H1 (cell line): Measurements from ENCODE around the gene SLC22A25. TPM values are rescaled to one million over a fixed set of nuclear protein-coding genes. Genes with fewer than 3 reads are reported as not detected.

ENCODE experiments used
- CTCF ChIA-PET: fragments of 300-600 bp; sonication (Branson Sonifier 250); formaldehyde crosslinking; loops from one replicate; lab custom pipeline; 2021; ENCODE audit not compliant: partially characterized antibody; lab: Charles Lee
- POLR2A ChIA-PET: fragments of 300-600 bp; sonication (Branson Sonifier 250); formaldehyde crosslinking; loops from one replicate; lab custom pipeline; 2021; ENCODE audit warnings: inconsistent platforms; ENCODE audit not compliant: partially characterized antibody; lab: Charles Lee
- DNase-seq, 2 experiments: peaks; one replicate each; pipeline versions ENCODE4 v3.0.0 to v3.0.0-alpha.2; 2010 to 2022; ENCODE audit warnings: low spot score in 2 of 2, low read depth in 1 of 2, mixed read lengths in 1 of 2
- FAIRE-seq: peaks from 2 replicates; lab custom pipeline; 2011; peaks lifted over from hg19 to GRCh38; lab: Jason Lieb, UNC
- H2AFZ ChIP-seq: 2 replicates; pipeline ENCODE4 v1.8.1; 2012; ENCODE audit warnings: low read length, inconsistent platforms
- H2AK5ac ChIP-seq: 2 replicates; pipeline ENCODE4 v1.6.1; 2013; ENCODE audit warnings: low read depth, low read length
- H2BK120ac ChIP-seq: replicated peaks from 2 replicates; pipeline ENCODE3; 2013; ENCODE audit warnings: low read depth, low read length, inconsistent platforms
- H2BK12ac ChIP-seq: 2 replicates; pipeline ENCODE4 v1.6.1; 2013; ENCODE audit warnings: low read depth, low read length
- H2BK15ac ChIP-seq: 2 replicates; pipeline ENCODE4 v1.6.1; 2013; ENCODE audit warnings: low read length
- H2BK20ac ChIP-seq: 2 replicates; pipeline ENCODE4 v1.6.1; 2013; ENCODE audit warnings: low read length
- H2BK5ac ChIP-seq: 2 replicates; pipeline ENCODE4 v1.6.1; 2013; ENCODE audit warnings: low read depth, low read length
- H3K14ac ChIP-seq: 2 replicates; pipeline ENCODE4 v1.6.1; 2013; ENCODE audit warnings: inconsistent platforms; ENCODE audit not compliant: insufficient read length
- H3K18ac ChIP-seq: 2 replicates; pipeline ENCODE4 v1.6.1; 2013; ENCODE audit warnings: low read length; ENCODE audit errors: extremely low read depth
- H3K23ac ChIP-seq: 2 replicates; pipeline ENCODE4 v1.6.1; 2013; ENCODE audit warnings: inconsistent platforms; ENCODE audit not compliant: insufficient read length
- H3K23me2 ChIP-seq: 2 replicates; pipeline ENCODE4 v1.6.1; 2013; ENCODE audit warnings: low read depth, low read length
- H3K27ac ChIP-seq: 2 replicates; pipeline ENCODE4 v1.6.1; 2011; ENCODE audit warnings: low read depth, low read length, inconsistent platforms
- H3K27me3 ChIP-seq, 4 experiments: replicated peaks in 1 of 4; 1 replicate in 1 of 4; 2 replicates in 3 of 4; pipeline versions ENCODE4 v1.6.1 to v1.8.1; 2011 to 2013; ENCODE audit warnings: low read length in 3 of 4, mild to moderate bottlenecking in 3 of 4, inconsistent platforms in 2 of 4, mixed read lengths in 2 of 4, moderate library complexity in 1 of 4; ENCODE audit not compliant: control insufficient read depth in 3 of 4, insufficient read depth in 3 of 4; ENCODE audit errors: extremely low read depth in 1 of 4
- H3K36me3 ChIP-seq, 4 experiments: 2 replicates each; pipeline versions ENCODE4 v1.6.1 to v1.8.1; 2011 to 2013; ENCODE audit warnings: mild to moderate bottlenecking in 4 of 4, low read length in 3 of 4, moderate library complexity in 2 of 4, control low read depth in 1 of 4, inconsistent platforms in 1 of 4; ENCODE audit not compliant: insufficient read depth in 4 of 4, control insufficient read depth in 2 of 4
- H3K4ac ChIP-seq: replicated peaks from 2 replicates; pipeline ENCODE3; 2013; ENCODE audit warnings: low read length, low read depth, mixed read lengths, inconsistent platforms; ENCODE audit not compliant: insufficient read length
- H3K4me1 ChIP-seq, 4 experiments: replicated peaks in 1 of 4; 1 replicate in 1 of 4; 2 replicates in 3 of 4; pipeline versions ENCODE4 v1.6.1 to v1.8.1; 2011 to 2013; ENCODE audit warnings: low read length in 3 of 4, inconsistent platforms in 2 of 4, mixed read lengths in 1 of 4; ENCODE audit not compliant: insufficient read depth in 4 of 4, control insufficient read depth in 3 of 4
- H3K4me2 ChIP-seq, 2 experiments: 2 replicates each; pipeline versions ENCODE4 v1.6.1 to v1.8.1; 2011 to 2013; ENCODE audit warnings: low read depth in 2 of 2, low read length in 2 of 2, control low read depth in 1 of 2, inconsistent platforms in 1 of 2, mild to moderate bottlenecking in 1 of 2; ENCODE audit not compliant: insufficient read depth in 1 of 2
- H3K4me3 ChIP-seq, 4 experiments: fragments of 200-600, 300-600 bp in 1 of 4; sonication (generic), shearing (Covaris generic), sonication (Bioruptor Twin) in 1 of 4; 2 replicates each; pipeline versions ENCODE4 v1.5.1 to v1.8.1; 2011 to 2016; ENCODE audit warnings: low read length in 4 of 4, low read depth in 3 of 4, control low read depth in 2 of 4, inconsistent platforms in 2 of 4, mild to moderate bottlenecking in 2 of 4, mixed read lengths in 1 of 4, moderate library complexity in 1 of 4; ENCODE audit not compliant: insufficient read depth in 2 of 4; ENCODE audit errors: extremely low read depth in 1 of 4
- H3K56ac ChIP-seq: replicated peaks from 2 replicates; pipeline ENCODE3; 2013; ENCODE audit warnings: low read depth, mild to moderate bottlenecking, mixed read lengths, low read length, inconsistent platforms; ENCODE audit not compliant: insufficient read length
- H3K79me1 ChIP-seq: 2 replicates; pipeline ENCODE4 v1.6.1; 2013; ENCODE audit warnings: low read depth, low read length, control low read depth
- H3K79me2 ChIP-seq, 2 experiments: 2 replicates each; pipeline versions ENCODE4 v1.6.1 to v1.8.1; 2012 to 2013; ENCODE audit warnings: low read length in 2 of 2, mild to moderate bottlenecking in 2 of 2, inconsistent platforms in 1 of 2; ENCODE audit not compliant: insufficient read depth in 2 of 2, control insufficient read depth in 1 of 2
- H3K9ac ChIP-seq, 4 experiments: replicated peaks in 1 of 4; 1 replicate in 1 of 4; 2 replicates in 3 of 4; pipeline versions ENCODE4 v1.6.1 to v1.8.1; 2011 to 2013; ENCODE audit warnings: low read depth in 3 of 4, low read length in 3 of 4, control low read depth in 2 of 4, mild to moderate bottlenecking in 2 of 4, moderate library complexity in 2 of 4, inconsistent platforms in 1 of 4; ENCODE audit errors: extremely low read depth in 1 of 4
- H3K9me3 ChIP-seq, 2 experiments: 2 replicates each; pipeline versions ENCODE4 v1.6.1 to v1.8.1; 2012 to 2013; ENCODE audit warnings: mild to moderate bottlenecking in 2 of 2, moderate library complexity in 2 of 2, control low read depth in 1 of 2, inconsistent platforms in 1 of 2, low read depth in 1 of 2, low read length in 1 of 2, mixed read lengths in 1 of 2; ENCODE audit not compliant: insufficient read depth in 2 of 2
- H4K20me1 ChIP-seq, 2 experiments: replicated peaks in 1 of 2; 2 replicates each; pipeline versions ENCODE3 to v1.8.1; 2011 to 2013; ENCODE audit warnings: inconsistent platforms in 2 of 2, low read length in 2 of 2, mild to moderate bottlenecking in 1 of 2; ENCODE audit not compliant: insufficient read depth in 2 of 2, control insufficient read depth in 1 of 2
- H4K5ac ChIP-seq: 2 replicates; pipeline ENCODE4 v1.6.1; 2013; ENCODE audit warnings: low read length, low read depth, mixed read lengths, inconsistent platforms; ENCODE audit not compliant: insufficient read length
- H4K8ac ChIP-seq: 2 replicates; pipeline ENCODE4 v1.8.0; 2013; ENCODE audit warnings: mild to moderate bottlenecking, moderate library complexity, low read length, inconsistent platforms; ENCODE audit not compliant: insufficient read depth; ENCODE audit errors: extremely low read depth
- H4K91ac ChIP-seq: replicated peaks from 2 replicates; pipeline ENCODE3; 2013; ENCODE audit warnings: low read length, mixed read lengths, inconsistent platforms; ENCODE audit not compliant: insufficient read length
- CBX8 ChIP-seq: fragments of 300-800, 300-1000 bp; sonication (generic); IDR thresholded peaks from 2 replicates; pipeline ENCODE4 v1.7.1; 2016; ENCODE audit warnings: low read depth, low read length, borderline replicate concordance
- EZH2 ChIP-seq: fragments of 200-600 bp; sonication (generic); IDR thresholded peaks from 2 replicates; pipeline ENCODE4 v1.7.1; 2012; ENCODE audit warnings: low read depth, mild to moderate bottlenecking, moderate library complexity, low read length, inconsistent platforms; ENCODE audit not compliant: severe bottlenecking
- JUN ChIP-seq: IDR thresholded peaks from 2 replicates; pipeline ENCODE4 v1.6.1; 2011; ENCODE audit warnings: low read depth, mild to moderate bottlenecking, improper control_type of control experiment, low read length
- KDM5A ChIP-seq: fragments of 200-600 bp; IDR thresholded peaks from 2 replicates; pipeline ENCODE4 v1.7.1; 2012; ENCODE audit warnings: mild to moderate bottlenecking, low read length, inconsistent platforms, mixed read lengths
- NANOG ChIP-seq: IDR thresholded peaks from 2 replicates; pipeline ENCODE4 v1.6.1; 2011; ENCODE audit warnings: low read length, low read depth, mild to moderate bottlenecking, inconsistent platforms; ENCODE audit not compliant: insufficient read depth, poor library complexity, severe bottlenecking
- NRF1 ChIP-seq: IDR thresholded peaks from 2 replicates; pipeline ENCODE4 v1.6.1; 2011; ENCODE audit warnings: mild to moderate bottlenecking, low read depth, low read length, improper control_type of control experiment
- RAD21 ChIP-seq, 2 experiments: IDR thresholded peaks in 1 of 2; conservative IDR thresholded peaks in 1 of 2; 2 replicates each; pipeline ENCODE4 v1.6.1; 2011; ENCODE audit warnings: low read depth in 2 of 2, low read length in 2 of 2, improper control_type of control experiment in 1 of 2, inconsistent platforms in 1 of 2, mild to moderate bottlenecking in 1 of 2, moderate library complexity in 1 of 2
- RBBP5 ChIP-seq: IDR thresholded peaks from 2 replicates; pipeline ENCODE4 v1.7.1; 2012; ENCODE audit warnings: low read depth, mild to moderate bottlenecking, inconsistent platforms, low read length, moderate library complexity, borderline replicate concordance
- RFX5 ChIP-seq: IDR thresholded peaks from 2 replicates; pipeline ENCODE4 v1.6.1; 2011; ENCODE audit warnings: low read depth, low read length, improper control_type of control experiment, borderline replicate concordance
- SIX5 ChIP-seq: IDR thresholded peaks from 2 replicates; pipeline ENCODE4 v1.6.1; 2011; ENCODE audit warnings: mild to moderate bottlenecking, low read depth, low read length
- SP2 ChIP-seq: IDR thresholded peaks from 2 replicates; pipeline ENCODE4 v1.6.1; 2012; ENCODE audit warnings: mild to moderate bottlenecking, low read length, inconsistent platforms
- WGBS, 2 experiments: shearing (Covaris generic) in 1 of 2; methylation state at CpG; one replicate each; pipeline versions ENCODE4 v1.1.6 to v1.1.7; 2013 to 2015; ENCODE audit warnings: low lambda C conversion rate in 2 of 2, mixed read lengths in 2 of 2, inconsistent platforms in 1 of 2, low coverage in 1 of 2, missing lambda C conversion rate in 1 of 2; ENCODE audit not compliant: insufficient replicate concordance in 2 of 2, insufficient coverage in 1 of 2, insufficient read length in 1 of 2; ENCODE audit errors: extremely low coverage in 1 of 2, missing lambda C conversion rate in 1 of 2; 5-methylcytosine and 5-hydroxymethylcytosine counted together
- polyA plus RNA-seq, 7 experiments: library from polyadenylated mRNA; depleted of rRNA in 3 of 7; stranded (reverse) in 5 of 7; unstranded in 2 of 7; fragments of >200 nt in 5 of 7; fragments of 200-250 nt in 2 of 7; gene quantifications; 1 replicate in 5 of 7; 2 replicates in 1 of 7; 4 replicates in 1 of 7; pipeline versions ENCODE4 v1.2.1 to v1.2.3, GENCODE V29; 2011 to 2013; ENCODE audit warnings: missing spikeins in 2 of 7, mixed read lengths in 2 of 7
- total RNA-seq: library from RNA; stranded (reverse); fragmentation: NEBNext Ultra II Directional; extraction: Animal tissue kit (Norgen Biotek cat#: 25700); gene quantifications from 2 replicates; pipeline ENCODE4 v1.2.1, GENCODE V29; 2021

SLC22A25 gene
- total and polyA plus RNA-seq, 2 of the 8 experiments (the other 6 are each of a cell fraction or from before 2014, with no cell fraction given) = not detected

DNA sequence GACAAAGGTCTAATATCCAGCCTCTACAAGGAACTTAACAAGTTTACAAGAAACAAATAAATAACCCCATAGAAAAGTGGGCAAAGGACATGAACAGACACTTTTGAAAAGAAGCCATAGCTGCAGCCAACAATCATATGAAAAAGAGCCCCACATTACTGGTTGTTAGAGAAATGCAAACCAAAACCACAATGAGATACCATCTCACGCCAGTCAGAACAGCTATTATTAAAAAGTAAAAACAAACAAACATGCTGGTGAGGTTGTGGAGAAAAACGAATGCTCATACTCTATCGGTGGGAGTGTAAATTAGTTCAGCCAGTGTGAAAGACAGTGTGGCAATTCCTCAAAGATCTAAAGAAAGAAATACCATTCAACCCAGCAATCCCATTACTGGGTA lies 5.6 kb upstream of the SLC22A25 start:
- no peak overlapping the region for H3K23ac ChIP-seq
- no peaks in the 10 kb centered on the region; a peak in 1 of 7 replicates for H3K4me1 ChIP-seq
- no peak overlapping the region for H4K5ac ChIP-seq
- TF ChIP-seq KDM5A (no peak), RBBP5 (no peak), RAD21 (IDR thresholded peaks at IDR 0.05 in 1 of 2, conservative IDR thresholded peaks at IDR 0.05 in 1 of 2; ENCODE audit: low read depth in 2 of 2, low read length in 2 of 2) (no peak), NANOG (no peak), JUN (no peak), SIX5 (no peak), NRF1 (no peak), CBX8 (no peak), RFX5 (no peak), SP2 (no peak), EZH2 (no peak)
- TF ChIP-seq, all 59 proteins: peak for 0
- no peak for FAIRE-seq
- Histone ChIP-seq H4K20me1 (no peaks in the 10 kb centered on the region), H3K9me3 (no peaks in the 10 kb centered on the region), H3K23me2 (no peaks in the 10 kb centered on the region), H2BK5ac (no peak overlapping the region), H2AFZ (no peak overlapping the region), H3K56ac (no peak overlapping the region), H3K79me2 (no peaks in the 10 kb centered on the region), H3K4me3 (no peak overlapping the region), H3K9ac (no peak overlapping the region), H2BK15ac (no peak overlapping the region), H2BK20ac (no peak overlapping the region), H2AK5ac (no peak overlapping the region), H3K27ac (no peak overlapping the region), H2BK12ac (no peak overlapping the region), H3K14ac (no peak overlapping the region), H3K36me3 (no peaks in the 10 kb centered on the region), H3K27me3 (no peaks in the 10 kb centered on the region), H3K4me2 (no peak overlapping the region), H3K4ac (no peak overlapping the region), H2BK120ac (no peak overlapping the region), H4K91ac (no peak overlapping the region), H4K8ac (no peak overlapping the region), H3K79me1 (no peaks in the 10 kb centered on the region), H3K18ac (no peak overlapping the region)
- CTCF ChIA-PET = no interaction called here
- no peak for DNase-seq
- WGBS, 2 experiments = 91% methylated on average over 3 of the region's 3 CpGs; no CpG with 5 or more reads in 1 of the 2 experiments
- POLR2A ChIA-PET = no interaction called here
